NCI-H82 treated with DMSO at 0.1 percent for 48 hours (cell line): Measurements from ENCODE around the gene KIAA2012.
"Not testable (repeated sequence)": the region's sequence is repeated elsewhere in the genome, so short reads cannot be mapped to it uniquely, and the experiment has no call there.

Experiments
- DNase-seq: peaks from one replicate; lab custom pipeline; 2025; ENCODE audit not compliant: unreplicated experiment; lab: John Stamatoyannopoulos, UW

The KIAA2012 gene

GRCh38 chr2:202114795-202115194 lies 41.7 kb downstream of the KIAA2012 start:
- no peak for DNase-seq

- no peak for DNase-seq
Observed at GRCh38 chr2:202115479-202115971, 42.5 kb downstream of the KIAA2012 start.

- DNase-seq, result no peak
Observed at GRCh38 chr2:202116691-202117090, 43.6 kb downstream of the KIAA2012 start.

- DNase-seq, result no peak
Observed at GRCh38 chr2:202118168-202118567, 45.1 kb downstream of the KIAA2012 start.

GRCh38 chr2:202120828-202121227 lies 47.8 kb downstream of the KIAA2012 start:
- DNase-seq, result no peak

GRCh38 chr2:202121532-202122162 lies 48.6 kb downstream of the KIAA2012 start:
- no peak for DNase-seq

- DNase-seq, result no peak
Observed at GRCh38 chr2:202122163-202122540, 49.1 kb downstream of the KIAA2012 start.

GRCh38 chr2:202122980-202123720 lies 50.1 kb downstream of the KIAA2012 start:
- no peak for DNase-seq

- DNase-seq, result no peak
Observed at GRCh38 chr2:202124286-202124685, 51.2 kb downstream of the KIAA2012 start.

GRCh38 chr2:202127687-202128331 lies 54.8 kb downstream of the KIAA2012 start:
- no peak for DNase-seq

- DNase-seq, result no peak
Observed at GRCh38 chr2:202129841-202130240, 56.8 kb downstream of the KIAA2012 start.

GRCh38 chr2:202133200-202133908 lies 60.3 kb downstream of the KIAA2012 start:
- DNase-seq, result no peak

GRCh38 chr2:202133909-202134265 lies 60.8 kb downstream of the KIAA2012 start:
- no peak for DNase-seq

- DNase-seq, result no peak
Observed at GRCh38 chr2:202135091-202135874, 62.2 kb downstream of the KIAA2012 start.

- DNase-seq, result not testable (repeated sequence)
Observed at GRCh38 chr2:202136039-202136438, 63.0 kb downstream of the KIAA2012 start.

- no peak for DNase-seq
Observed at GRCh38 chr2:202136526-202136925, 63.5 kb downstream of the KIAA2012 start.

- DNase-seq, result no peak
Observed at GRCh38 chr2:202140522-202141252, 67.6 kb downstream of the KIAA2012 start.

GRCh38 chr2:202141329-202141947 lies 68.4 kb downstream of the KIAA2012 start:
- no peak for DNase-seq

GRCh38 chr2:202142540-202142939 lies 69.5 kb downstream of the KIAA2012 start:
- DNase-seq, result no peak

- no peak for DNase-seq
Observed at GRCh38 chr2:202147775-202148174, 74.7 kb downstream of the KIAA2012 start.
